Effector memory CD4-positive, alpha-beta T cell (primary cell): ENCODE measurements around the gene MCF2L.

Source experiments
- DNase-seq, 3 donors: peaks; one replicate each; pipeline ENCODE4 v3.0.0-alpha.2; 2020
- H3K27ac ChIP-seq: 2 replicates; pipeline ENCODE4 v1.7.0; 2013; ENCODE audit warnings: mild to moderate bottlenecking, low read length, moderate library complexity; ENCODE audit not compliant: insufficient read depth, poor library complexity, severe bottlenecking
- H3K27me3 ChIP-seq: replicated peaks from 2 replicates; pipeline ENCODE4 v1.7.0; 2013; ENCODE audit warnings: mild to moderate bottlenecking, low read length; ENCODE audit not compliant: insufficient read depth, control insufficient read depth, poor library complexity, severe bottlenecking
- H3K36me3 ChIP-seq: 2 replicates; pipeline ENCODE4 v1.7.0; 2013; ENCODE audit warnings: mild to moderate bottlenecking, low read length, moderate library complexity; ENCODE audit not compliant: control insufficient read depth, insufficient read depth
- H3K4me1 ChIP-seq: 2 replicates; pipeline ENCODE4 v1.7.0; 2013; ENCODE audit warnings: low read length, mild to moderate bottlenecking; ENCODE audit not compliant: control insufficient read depth, insufficient read depth, poor library complexity, severe bottlenecking
- H3K4me3 ChIP-seq: 2 replicates; pipeline ENCODE4 v1.7.0; 2013; ENCODE audit warnings: low read length, low read depth, mild to moderate bottlenecking; ENCODE audit not compliant: insufficient read depth, poor library complexity, severe bottlenecking
- H3K9me3 ChIP-seq: 2 replicates; pipeline ENCODE4 v1.7.0; 2013; ENCODE audit warnings: mild to moderate bottlenecking, low read length, moderate library complexity; ENCODE audit not compliant: control insufficient read depth

Gene MCF2L

DNA sequence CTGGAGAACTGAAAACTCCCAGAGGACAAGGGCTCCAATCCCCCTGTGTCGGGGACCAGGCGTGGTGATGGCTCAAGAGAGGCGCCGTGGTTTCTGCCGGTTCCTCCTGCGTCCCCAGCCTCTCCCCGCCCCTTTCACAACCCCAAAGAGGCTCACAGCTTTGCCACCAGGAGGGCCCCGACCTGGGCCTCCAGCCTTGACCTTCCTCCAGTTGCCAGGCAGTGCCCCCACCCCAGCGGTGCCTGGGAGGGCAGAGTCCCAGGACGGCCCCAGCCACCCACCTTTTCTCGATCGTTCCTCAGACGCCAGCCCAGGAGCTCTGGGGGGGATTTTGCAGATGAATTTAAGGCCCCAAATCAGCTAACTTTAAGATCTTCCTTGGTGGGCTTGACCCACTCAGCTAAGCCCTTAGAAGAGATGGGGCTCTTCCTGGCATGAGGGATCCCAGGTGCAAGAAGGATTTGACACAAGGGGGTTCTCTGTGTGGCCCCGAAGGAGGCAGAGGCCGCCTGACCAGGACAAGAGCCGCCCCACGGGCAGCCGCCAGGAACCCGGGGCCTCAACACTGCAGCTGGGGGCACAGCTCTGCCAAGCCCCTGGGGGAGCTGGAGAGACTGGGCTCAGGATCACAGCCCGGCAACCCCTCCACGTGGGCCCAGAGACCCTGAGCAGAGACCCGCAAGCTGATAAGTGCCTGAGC lies 47.0 kb downstream of the MCF2L start:
- H3K27ac ChIP-seq, result no peak overlapping the region
- no peak overlapping the region for H3K4me3 ChIP-seq
- no peaks in the 10 kb centered on the region for H3K9me3 ChIP-seq
- H3K27me3 ChIP-seq, result no peaks in the 10 kb centered on the region
- no peak for DNase-seq
- H3K4me1 ChIP-seq, result no peaks in the 10 kb centered on the region
- H3K36me3 ChIP-seq, result peaks cover 9% of the 10 kb centered on the region

DNA sequence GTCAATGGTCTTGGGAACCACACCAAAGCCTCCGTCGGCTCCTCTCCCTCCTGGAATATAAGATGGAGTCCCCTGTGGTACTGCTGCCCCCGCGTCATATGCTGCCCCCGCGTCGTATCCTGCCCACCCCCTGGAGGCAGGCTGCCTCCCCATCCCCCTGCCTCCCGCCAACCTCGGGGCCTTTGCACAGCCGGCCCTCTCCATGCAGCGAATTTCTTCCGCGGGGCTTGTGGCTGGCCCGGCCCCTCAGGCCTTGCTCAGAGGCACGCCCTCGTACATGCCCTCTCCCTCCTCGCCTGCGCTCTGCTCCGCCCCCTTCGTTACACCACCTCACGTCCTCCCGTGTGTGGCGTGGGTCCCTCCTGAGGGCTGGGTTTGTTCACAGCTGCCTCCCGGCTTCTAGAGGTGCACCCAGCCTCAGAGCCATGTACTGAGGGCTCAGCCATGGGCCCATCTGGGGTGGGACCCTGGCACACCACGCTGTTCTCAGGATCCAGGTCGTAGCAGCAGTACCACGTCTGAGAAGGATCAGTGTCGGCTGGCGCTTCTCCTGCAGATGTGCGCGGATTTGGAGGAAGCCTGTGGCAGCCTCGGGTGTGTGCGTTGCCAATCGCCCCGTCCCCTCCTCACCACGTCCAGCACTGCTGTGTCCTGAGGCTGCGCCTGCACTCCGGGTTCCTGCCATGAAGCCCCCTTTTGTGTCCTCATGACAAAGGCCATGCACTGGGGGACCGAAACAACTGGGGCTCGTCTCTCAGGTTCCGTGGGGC lies 47.7 kb downstream of the MCF2L start:
- Histone ChIP-seq H3K27me3 (no peaks in the 10 kb centered on the region), H3K4me3 (no peak overlapping the region), H3K4me1 (no peaks in the 10 kb centered on the region), H3K36me3 (peaks cover 9% of the 10 kb centered on the region), H3K27ac (no peak overlapping the region), H3K9me3 (no peaks in the 10 kb centered on the region)
- no peak for DNase-seq

DNA sequence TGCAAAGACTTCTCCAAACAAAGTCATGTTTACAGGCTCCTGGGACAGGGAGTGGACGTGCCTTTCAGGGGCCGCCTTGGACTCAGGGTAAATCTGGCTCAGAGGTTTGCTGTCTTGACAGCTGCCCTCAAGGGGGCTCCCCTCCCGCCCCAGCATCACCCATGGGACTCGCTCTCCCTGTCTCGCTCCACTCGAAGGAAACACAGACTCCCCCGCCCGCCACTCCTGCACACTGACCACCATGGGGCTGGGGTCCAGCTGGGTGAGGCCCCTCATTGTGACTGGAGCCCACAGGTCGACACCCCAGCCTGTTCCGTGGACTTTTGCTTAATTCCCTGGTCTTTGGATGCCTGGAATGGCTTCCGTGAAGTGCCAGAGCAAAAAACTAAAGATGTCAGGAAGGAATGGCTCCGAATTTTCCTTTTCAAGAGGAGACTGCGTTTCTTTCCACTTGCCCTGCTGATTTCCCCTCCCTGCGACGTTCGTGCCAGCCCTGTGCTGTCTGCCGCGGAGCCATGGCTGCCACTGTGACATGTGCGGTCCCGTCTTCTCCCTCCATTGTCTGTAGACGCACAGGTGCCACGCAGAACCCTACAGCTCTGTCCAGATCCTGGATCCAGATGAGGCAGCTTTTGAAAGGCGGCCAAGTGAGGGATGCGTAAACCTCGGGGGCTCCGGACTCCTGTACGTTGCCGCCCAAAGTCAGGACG lies 48.6 kb downstream of the MCF2L start:
- H3K36me3 ChIP-seq, result peaks cover 9% of the 10 kb centered on the region
- H3K9me3 ChIP-seq, result no peaks in the 10 kb centered on the region
- H3K27ac ChIP-seq, result no peak overlapping the region
- H3K4me3 ChIP-seq, result no peak overlapping the region
- DNase-seq, result no peak
- no peaks in the 10 kb centered on the region for H3K4me1 ChIP-seq
- H3K27me3 ChIP-seq, result no peaks in the 10 kb centered on the region

GRCh38 chr13:113018676-113019465 lies 49.9 kb downstream of the MCF2L start:
- Histone ChIP-seq H3K27ac (no peak overlapping the region), H3K27me3 (no peaks in the 10 kb centered on the region)
- no peak for DNase-seq

DNA sequence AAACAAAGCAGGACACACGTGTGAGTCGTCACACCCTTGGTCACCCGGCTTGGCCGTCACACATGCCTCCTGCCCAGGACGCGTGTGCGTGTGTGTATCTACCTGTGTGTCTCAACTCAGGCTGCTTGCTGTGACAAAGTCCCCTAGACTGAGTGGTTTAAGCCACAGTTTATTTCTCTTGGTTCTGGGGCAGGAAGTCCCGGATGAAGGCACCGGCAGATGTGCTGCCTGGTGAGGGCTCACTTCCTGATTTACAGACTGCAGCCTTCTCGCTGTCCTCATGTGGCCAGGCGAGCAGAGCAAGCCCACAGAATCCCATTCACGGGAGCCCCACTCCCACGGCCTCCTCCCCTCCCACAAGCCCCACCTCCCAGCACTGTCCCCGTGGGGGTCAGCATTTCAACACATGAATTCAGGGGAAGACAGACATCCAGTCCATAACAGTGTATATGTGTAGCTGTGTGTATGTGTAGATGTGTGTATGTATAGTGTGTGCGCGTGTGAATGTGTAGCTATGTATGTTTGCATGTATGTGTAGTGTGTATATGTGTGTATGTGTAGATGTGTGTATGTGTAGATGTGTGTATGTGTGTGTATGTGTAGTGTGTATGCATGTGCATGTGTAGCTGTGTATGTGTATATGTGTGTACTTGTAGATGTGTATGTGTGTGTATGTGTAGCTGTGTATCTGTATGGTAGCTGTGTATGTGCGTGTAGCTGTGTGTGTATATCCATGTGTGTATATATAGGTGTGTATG lies 51.5 kb downstream of the MCF2L start:
- Histone ChIP-seq H3K27me3 (no peaks in the 10 kb centered on the region), H3K36me3 (peaks cover 9% of the 10 kb centered on the region), H3K9me3 (no peaks in the 10 kb centered on the region), H3K27ac (no peak overlapping the region), H3K4me1 (no peaks in the 10 kb centered on the region), H3K4me3 (no peak overlapping the region)
- no peak for DNase-seq

More at GRCh38 chr13:113018676-113019465, 49.9 kb downstream of the MCF2L start:
- H3K36me3 ChIP-seq, result peaks cover 9% of the 10 kb centered on the region
- H3K9me3 ChIP-seq, result no peaks in the 10 kb centered on the region
- no peaks in the 10 kb centered on the region for H3K4me1 ChIP-seq
- H3K4me3 ChIP-seq, result no peak overlapping the region

GRCh38 chr13:113021391-113021790 lies 52.4 kb downstream of the MCF2L start:
- DNase-seq, result no peak
- H3K9me3 ChIP-seq, result no peaks in the 10 kb centered on the region
- H3K27ac ChIP-seq, result no peak overlapping the region
- peaks cover 9% of the 10 kb centered on the region for H3K36me3 ChIP-seq
- no peaks in the 10 kb centered on the region for H3K27me3 ChIP-seq
- H3K4me3 ChIP-seq, result no peak overlapping the region
- H3K4me1 ChIP-seq, result no peaks in the 10 kb centered on the region

GRCh38 chr13:113021811-113022210 lies 52.8 kb downstream of the MCF2L start:
- peaks cover 9% of the 10 kb centered on the region for H3K36me3 ChIP-seq
- DNase-seq, result no peak

DNA sequence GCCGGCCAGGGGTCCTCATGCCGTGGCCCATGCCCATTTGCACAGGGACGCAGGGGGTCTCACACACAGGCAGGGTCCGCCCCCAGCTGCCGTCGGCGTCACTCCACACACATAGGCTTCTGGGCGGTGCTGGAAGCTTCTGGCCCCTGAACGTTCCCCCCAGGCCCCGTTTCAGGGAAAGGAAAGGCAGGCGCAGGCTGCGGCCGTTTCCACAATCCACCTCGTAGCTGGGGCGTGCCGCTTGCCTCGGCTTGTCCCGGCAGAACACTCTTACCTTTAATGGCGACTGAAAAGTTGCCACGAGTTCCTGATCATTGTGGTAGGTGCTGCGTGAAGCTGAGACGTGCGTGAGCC lies 53.4 kb downstream of the MCF2L start:
- Histone ChIP-seq H3K9me3 (no peaks in the 10 kb centered on the region), H3K27ac (no peak overlapping the region), H3K4me3 (no peak overlapping the region), H3K36me3 (peaks cover 3% of the 10 kb centered on the region), H3K27me3 (no peaks in the 10 kb centered on the region), H3K4me1 (no peaks in the 10 kb centered on the region)
- no peak for DNase-seq

More at GRCh38 chr13:113021811-113022210, 52.8 kb downstream of the MCF2L start:
- no peaks in the 10 kb centered on the region for H3K27me3 ChIP-seq
- no peaks in the 10 kb centered on the region for H3K9me3 ChIP-seq
- H3K4me1 ChIP-seq, result no peaks in the 10 kb centered on the region
- H3K4me3 ChIP-seq, result no peak overlapping the region
- no peak overlapping the region for H3K27ac ChIP-seq
